Sigmoid colon (tissue), 4 donors: ENCODE results near the gene CHCHD1.

Experiments used
- EP300 ChIP-seq, 4 donors: sonication (generic); formaldehyde crosslinking; IDR thresholded peaks; one replicate each; pipeline ENCODE4 v1.6.1; 2017; ENCODE audit warnings: antibody characterized with exemption in 4 of 4
- POLR2AphosphoS5 ChIP-seq, 4 donors: sonication (generic); formaldehyde crosslinking; IDR thresholded peaks; one replicate each; pipeline ENCODE4 v1.6.1; 2017; ENCODE audit warnings: antibody characterized with exemption in 4 of 4
- TF ChIP-seq, protein P1 (sequence below), 4 experiments: fragments of 450-650 bp in 3 of 4; fragments of 200-600 bp in 1 of 4; IDR thresholded peaks; one replicate each; pipeline ENCODE4 v1.5.1; 2016 to 2019; ENCODE audit warnings: antibody characterized with exemption in 4 of 4, mild to moderate bottlenecking in 3 of 4, moderate library complexity in 2 of 4

DNA sequence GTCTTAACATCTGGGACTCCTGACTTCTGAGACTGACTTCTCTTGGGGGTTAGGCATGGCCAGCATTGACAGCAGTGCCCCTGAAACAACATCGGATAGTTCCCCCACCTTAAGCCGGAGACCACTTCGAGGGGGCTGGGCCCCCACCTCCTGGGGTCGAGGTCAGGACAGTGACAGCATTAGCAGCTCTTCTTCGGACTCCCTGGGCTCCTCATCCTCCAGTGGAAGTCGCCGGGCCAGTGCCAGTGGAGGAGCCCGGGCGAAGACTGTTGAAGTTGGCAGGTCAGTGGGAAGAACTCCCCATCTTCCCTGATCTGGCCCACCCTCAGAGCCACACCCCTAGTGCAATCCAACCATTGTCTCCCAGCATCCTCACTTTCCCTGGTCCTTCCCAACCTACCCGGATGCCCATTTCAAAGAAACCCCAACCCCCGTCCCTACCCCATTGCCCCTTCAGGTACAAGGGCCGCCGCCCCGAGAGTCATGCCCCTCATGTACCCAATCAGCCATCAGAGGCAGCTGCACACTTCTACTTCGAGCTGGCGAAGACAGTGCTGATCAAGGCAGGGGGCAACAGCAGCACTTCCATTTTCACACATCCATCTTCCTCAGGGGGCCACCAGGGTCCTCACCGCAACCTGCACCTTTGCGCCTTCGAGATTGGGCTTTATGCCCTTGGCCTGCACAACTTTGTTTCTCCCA, 15.6 kb downstream of the CHCHD1 start:
- TF ChIP-seq, protein P1, sequence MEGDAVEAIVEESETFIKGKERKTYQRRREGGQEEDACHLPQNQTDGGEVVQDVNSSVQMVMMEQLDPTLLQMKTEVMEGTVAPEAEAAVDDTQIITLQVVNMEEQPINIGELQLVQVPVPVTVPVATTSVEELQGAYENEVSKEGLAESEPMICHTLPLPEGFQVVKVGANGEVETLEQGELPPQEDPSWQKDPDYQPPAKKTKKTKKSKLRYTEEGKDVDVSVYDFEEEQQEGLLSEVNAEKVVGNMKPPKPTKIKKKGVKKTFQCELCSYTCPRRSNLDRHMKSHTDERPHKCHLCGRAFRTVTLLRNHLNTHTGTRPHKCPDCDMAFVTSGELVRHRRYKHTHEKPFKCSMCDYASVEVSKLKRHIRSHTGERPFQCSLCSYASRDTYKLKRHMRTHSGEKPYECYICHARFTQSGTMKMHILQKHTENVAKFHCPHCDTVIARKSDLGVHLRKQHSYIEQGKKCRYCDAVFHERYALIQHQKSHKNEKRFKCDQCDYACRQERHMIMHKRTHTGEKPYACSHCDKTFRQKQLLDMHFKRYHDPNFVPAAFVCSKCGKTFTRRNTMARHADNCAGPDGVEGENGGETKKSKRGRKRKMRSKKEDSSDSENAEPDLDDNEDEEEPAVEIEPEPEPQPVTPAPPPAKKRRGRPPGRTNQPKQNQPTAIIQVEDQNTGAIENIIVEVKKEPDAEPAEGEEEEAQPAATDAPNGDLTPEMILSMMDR (IDR thresholded peaks at IDR 0.05), result no peak
- no peak for TF ChIP-seq POLR2AphosphoS5 (IDR thresholded peaks at IDR 0.05)
- no peak for TF ChIP-seq EP300 (IDR thresholded peaks at IDR 0.05)
